Activated CD4-positive, alpha-beta T cell treated with anti-CD3 and anti-CD28 coated beads, Interleukin-2, amount 50 U/mL, for 1 hour (primary cell): ENCODE measurements around the gene GTF2H4.

Experiments used
- DNase-seq: peaks from one replicate; pipeline ENCODE4 v3.0.0-alpha.2; 2020

The GTF2H4 gene

DNA sequence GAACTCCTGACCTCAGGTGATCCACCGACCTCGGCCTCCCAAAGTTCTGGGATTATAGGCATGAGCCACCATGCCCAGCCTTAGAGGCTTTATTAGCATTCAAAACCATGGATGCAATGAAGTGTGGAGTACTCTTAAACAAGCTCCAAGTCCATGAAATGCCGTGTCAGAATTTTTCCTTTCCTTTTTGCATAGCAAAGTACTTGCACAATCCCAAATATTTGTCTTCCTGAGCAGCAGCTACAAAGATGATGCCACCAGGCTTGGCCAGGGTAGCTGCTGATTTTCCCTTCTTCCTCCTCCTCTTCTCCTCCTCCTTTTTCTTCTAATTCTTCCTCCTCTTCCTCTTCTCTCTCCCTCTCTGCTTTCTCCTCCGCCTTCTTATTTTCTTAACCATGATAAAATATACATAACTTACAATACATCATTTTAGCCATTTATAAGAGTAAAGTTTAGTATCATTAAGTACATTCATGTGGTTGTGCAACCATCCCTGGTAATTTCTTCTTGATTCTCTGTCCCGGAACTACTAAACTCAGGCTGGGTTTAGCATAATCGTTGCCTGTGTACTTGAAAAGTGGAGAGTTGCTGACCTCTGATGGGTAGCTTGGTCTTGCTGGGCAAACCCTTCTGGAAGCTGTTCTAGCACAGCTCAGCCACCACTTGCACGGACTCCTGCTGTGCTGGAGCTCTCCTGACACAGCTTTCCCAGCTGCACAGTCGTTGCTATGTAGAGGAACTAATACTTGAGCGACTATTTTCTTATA lies 53.1 kb downstream of the GTF2H4 start:
- DNase-seq: no peak

DNA sequence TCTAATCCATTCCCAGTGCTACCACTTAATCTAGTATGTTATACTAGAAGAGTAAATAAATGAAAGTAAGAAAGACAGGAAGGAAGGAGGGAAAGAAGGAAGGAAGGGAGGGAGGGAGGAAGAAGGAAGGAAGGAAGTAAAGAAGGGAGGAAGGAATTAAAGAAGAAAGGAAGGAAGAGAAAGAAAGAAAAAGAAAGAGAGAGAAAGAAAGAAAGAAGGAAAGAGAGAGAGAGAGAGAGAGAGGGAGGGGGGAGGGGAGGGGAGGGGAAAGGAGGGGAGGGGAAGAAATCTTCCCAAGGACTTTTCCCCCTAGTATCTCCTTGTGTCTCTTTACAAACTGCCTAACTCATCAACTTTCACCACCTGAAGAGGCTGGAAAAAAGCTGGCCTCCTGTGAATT lies 54.7 kb downstream of the GTF2H4 start:
- DNase-seq: no peak

DNA sequence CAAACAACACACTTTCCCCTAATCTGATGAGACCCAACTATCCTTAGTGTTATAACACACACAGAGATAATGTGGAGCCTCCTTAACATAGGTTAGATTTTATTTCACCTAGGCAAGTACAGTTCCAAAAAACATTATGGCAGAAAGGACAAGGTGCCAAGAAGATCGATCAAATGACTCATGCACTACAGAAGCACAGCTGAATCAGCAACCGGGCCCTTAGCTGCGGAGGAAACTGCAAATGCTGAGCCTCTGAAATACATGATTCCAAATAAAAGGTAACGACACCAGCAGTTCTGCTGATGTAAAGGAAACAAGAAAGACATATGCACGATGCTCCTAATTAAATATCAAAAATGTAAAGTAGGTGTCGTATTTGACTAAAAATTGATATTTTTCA lies 55.6 kb downstream of the GTF2H4 start:
- DNase-seq: no peak
